KOPT-K1 (cell line): ENCODE data around the gene ELMOD3.
"Not testable (repeated sequence)": the region's sequence is repeated elsewhere in the genome, so short reads cannot be mapped to it uniquely, and the experiment has no call there.

Source experiments
- H3K27ac ChIP-seq: fragments of 200-600 bp; sonication (generic); 2 replicates; pipeline ENCODE4 v1.5.1; 2016; ENCODE audit warnings: antibody characterized with exemption, mild to moderate bottlenecking, low read depth, low read length; ENCODE audit not compliant: poor library complexity, severe bottlenecking
- H3K36me3 ChIP-seq: fragments of 200-600 bp; sonication (generic); 2 replicates; pipeline ENCODE4 v1.5.1; 2017; ENCODE audit warnings: antibody characterized with exemption, mild to moderate bottlenecking, low read length, moderate library complexity; ENCODE audit not compliant: insufficient read depth
- H3K9me3 ChIP-seq: fragments of 200-600 bp; sonication (generic); 2 replicates; pipeline ENCODE4 v1.5.1; 2017; ENCODE audit warnings: antibody characterized with exemption, low read length, mild to moderate bottlenecking; ENCODE audit not compliant: insufficient read depth, poor library complexity, severe bottlenecking

ELMOD3 gene

GRCh38 chr2:85324639-85325465 lies 29.7 kb upstream of the ELMOD3 start:
- Histone ChIP-seq H3K9me3 (no peaks in the 10 kb centered on the region), H3K36me3 (peaks cover 71% of the 10 kb centered on the region), H3K27ac (peak overlapping the region; percentile 6)

- H3K27ac ChIP-seq, result peak overlapping the region; percentile 97
- no peaks in the 10 kb centered on the region for H3K9me3 ChIP-seq
- peaks cover 65% of the 10 kb centered on the region for H3K36me3 ChIP-seq
Observed at GRCh38 chr2:85325466-85325811, 29.1 kb upstream of the ELMOD3 start.

- Histone ChIP-seq H3K36me3 (peaks cover 54% of the 10 kb centered on the region), H3K27ac (peak overlapping the region; percentile 97), H3K9me3 (no peaks in the 10 kb centered on the region)
Observed at GRCh38 chr2:85326406-85327159, 28.0 kb upstream of the ELMOD3 start.

DNA sequence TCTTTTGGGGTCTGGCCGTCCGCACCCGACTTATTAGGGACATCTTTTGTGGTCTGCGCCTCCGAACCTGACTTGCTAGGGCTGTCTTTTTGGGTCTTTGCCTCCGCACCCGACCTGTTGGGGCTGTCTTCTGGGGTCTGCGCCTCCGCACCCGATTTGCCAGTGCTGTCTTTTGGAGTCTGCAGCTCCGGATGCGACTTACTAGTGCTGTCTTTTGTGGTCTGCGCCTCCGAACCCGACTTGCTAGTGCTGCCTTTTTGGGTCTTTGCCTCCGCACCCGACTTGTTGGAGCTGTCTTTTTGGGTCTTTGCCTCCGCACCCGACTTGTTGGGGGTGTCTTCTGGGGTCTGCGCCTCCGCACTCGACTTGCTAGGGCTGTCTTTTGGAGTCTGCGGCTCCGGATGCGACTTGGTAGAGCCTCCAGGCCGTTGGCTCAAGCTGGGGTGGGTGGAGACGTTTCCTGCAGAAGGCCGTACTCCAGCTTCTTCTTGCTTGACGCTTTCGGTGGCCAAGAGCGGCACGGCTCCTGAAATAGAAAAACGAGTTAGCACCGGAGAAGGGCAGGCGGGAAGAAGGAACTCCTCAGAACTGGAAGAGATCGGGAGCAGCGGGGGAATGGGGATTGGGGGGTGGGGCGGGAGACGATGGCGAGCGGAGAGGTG lies 27.3 kb upstream of the ELMOD3 start:
- Histone ChIP-seq H3K36me3 (peaks cover 46% of the 10 kb centered on the region), H3K27ac (peak overlapping the region; percentile 97), H3K9me3 (no peaks in the 10 kb centered on the region)

DNA sequence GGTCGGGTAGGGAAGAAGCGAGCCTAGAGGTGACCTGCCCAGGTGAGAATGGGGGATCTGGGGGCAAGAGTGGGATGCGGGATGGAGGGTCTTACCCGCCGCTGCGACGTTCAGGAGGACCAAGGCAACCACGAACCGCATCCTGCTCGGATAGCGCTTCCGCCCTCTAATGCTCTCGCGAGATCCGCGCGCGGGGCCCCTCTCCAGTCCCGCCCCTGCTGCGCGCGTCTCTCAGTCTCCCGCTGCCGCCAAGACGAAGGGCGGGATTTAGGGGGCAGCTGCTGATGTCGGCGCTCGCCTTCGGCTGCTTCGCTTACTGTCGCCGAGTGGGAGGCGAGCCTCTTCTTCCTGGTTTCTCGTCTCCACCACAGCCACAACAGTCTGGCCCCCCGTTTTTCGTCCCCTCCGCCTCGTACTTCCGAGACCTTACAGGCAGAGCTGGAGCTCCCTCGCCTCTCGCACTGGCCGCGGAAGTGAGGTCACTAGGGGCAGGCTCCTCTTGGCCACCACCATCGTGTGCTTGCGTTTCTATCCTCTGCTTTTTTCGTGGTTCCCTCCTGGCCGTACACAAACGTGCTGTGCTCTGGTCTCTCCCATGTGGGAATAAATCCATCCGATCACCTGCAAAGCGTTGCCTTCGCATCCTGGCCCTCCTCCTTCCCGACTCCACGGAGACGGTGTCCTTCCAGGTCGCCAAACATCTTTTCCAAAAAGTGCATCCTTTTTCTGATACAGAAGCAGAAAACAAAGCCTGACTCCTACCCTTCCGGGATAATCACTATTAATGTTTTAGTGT lies 26.5 kb upstream of the ELMOD3 start, which contains the start of gene TGOLN2:
Gene TGOLN2, minus strand, starts transcription at position 168 of the 796 bp plus-strand sequence. Its CDS starts 27 bp downstream, at position 141.
- peak within 1 kb of the TSS; percentile 97 for H3K27ac ChIP-seq
- H3K36me3 ChIP-seq, result peaks cover 39% of the 10 kb centered on the region

GRCh38 chr2:85329181-85329651 lies 25.4 kb upstream of the ELMOD3 start:
- peak overlapping the region; percentile 97 for H3K27ac ChIP-seq
- H3K9me3 ChIP-seq, result no peaks in the 10 kb centered on the region
- H3K36me3 ChIP-seq, result peaks cover 27% of the 10 kb centered on the region

More for the DNA sequence above, 26.5 kb upstream of the ELMOD3 start, which contains the start of gene TGOLN2:
- H3K9me3 ChIP-seq, result no peaks in the 10 kb centered on the region

GRCh38 chr2:85329701-85330100 lies 24.9 kb upstream of the ELMOD3 start:
- H3K36me3 ChIP-seq, result peaks cover 22% of the 10 kb centered on the region

DNA sequence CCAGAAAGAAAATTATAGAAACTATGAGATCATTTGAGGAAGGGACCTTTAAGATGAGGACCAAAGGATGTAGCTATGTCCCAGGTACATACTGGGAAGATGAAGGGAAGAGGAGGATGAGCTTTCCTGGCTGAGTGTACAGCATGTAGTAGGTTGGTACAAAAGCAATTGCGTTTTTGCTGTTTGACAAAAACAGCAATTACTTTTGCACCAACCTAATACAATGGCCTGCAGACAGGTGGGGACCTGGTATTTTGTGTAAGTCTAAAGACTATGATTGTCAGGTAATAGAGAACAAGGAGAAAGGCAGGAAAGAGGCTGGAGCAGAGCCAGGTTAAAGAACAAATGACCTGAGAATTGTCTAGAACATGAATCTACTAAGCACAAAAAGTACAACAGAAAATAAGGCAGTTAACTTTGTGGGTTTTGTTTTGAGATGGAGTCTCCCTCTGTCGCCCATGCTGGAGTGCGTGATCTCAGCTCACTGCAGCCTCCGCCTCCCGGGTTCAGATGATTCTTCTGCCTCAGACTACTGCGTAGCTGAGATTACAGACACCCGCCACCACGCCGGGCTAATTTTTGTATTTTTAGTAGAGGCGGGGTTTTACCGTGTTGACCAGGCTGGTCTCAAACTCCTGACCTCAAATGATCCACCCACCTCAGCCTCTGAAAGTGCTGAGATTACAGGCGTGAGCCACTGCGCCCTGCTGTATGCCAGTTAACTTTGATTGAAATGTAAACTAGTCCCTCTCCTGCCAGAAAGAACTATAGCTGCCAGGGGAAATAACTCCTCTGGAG lies 23.5 kb upstream of the ELMOD3 start:
- Histone ChIP-seq H3K27ac (no peak overlapping the region), H3K9me3 (no peaks in the 10 kb centered on the region), H3K36me3 (peaks cover 9% of the 10 kb centered on the region)

More at GRCh38 chr2:85329701-85330100, 24.9 kb upstream of the ELMOD3 start:
- not testable (repeated sequence) for H3K27ac ChIP-seq, H3K9me3 ChIP-seq

GRCh38 chr2:85333877-85334276 lies 20.7 kb upstream of the ELMOD3 start:
- H3K9me3 ChIP-seq, H3K36me3 ChIP-seq, H3K27ac ChIP-seq: not testable (repeated sequence)

DNA sequence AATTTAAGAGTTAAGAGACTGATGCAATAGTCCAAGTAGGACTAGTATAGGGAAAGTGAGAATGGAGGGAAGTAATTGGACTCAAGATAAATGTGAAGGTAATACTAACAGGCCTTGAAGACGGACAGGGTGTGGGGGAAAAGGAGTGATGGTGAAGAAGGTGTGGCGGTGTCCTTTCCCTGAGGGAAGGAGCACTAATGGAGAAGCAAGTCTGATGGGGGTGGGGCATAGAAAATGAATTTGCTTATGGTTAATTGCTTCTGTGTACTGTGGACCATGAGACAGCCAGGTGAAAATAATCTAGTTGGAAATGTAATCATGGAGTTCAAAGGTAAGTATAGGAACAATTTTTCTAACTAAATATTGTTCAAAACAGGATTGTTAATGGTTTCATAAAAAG lies 19.6 kb upstream of the ELMOD3 start:
- H3K9me3 ChIP-seq, result no peaks in the 10 kb centered on the region
- no peaks in the 10 kb centered on the region for H3K36me3 ChIP-seq
- H3K27ac ChIP-seq, result no peak overlapping the region

GRCh38 chr2:85340034-85340892 lies 14.3 kb upstream of the ELMOD3 start:
- H3K9me3 ChIP-seq, result no peaks in the 10 kb centered on the region
- H3K27ac ChIP-seq, result no peak overlapping the region

DNA sequence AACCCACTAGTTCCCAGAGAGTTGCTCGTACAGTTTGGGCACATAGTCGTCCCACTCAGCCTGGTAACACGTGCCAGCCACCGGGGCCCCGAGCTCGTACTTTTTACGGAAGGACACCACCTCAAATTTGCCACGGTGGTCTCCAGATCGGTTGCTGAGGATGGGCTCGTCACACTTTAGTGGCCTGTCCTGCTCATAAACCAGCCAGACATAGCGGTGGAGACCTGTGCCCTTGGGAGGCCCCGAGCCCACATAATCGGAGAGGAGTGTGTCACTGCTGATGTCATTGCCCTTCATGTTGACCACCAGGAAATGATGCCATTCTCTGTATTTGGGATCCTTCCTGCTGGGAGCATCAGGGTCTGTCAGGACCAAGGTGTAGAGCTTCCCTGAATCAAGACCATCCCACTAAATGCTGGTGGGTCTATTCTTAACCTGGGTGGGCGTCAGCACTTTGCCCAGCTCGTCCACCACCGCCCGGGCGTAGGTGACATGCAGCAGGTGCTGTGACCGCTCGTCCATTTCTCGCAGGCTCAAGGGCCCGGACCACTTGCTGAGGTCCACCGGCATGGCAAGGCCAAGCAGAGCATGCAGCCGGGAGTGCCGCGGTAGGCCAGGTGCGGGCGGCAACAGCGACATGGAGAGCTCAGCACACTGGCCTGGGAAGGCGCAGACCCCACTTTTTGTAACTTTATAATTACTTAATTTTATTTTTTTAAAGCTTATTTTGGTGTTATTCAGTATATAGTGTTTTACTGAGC lies 13.1 kb upstream of the ELMOD3 start:
- Histone ChIP-seq H3K36me3 (peaks cover 36% of the 10 kb centered on the region), H3K27ac (no peak overlapping the region)

More at GRCh38 chr2:85340034-85340892, 14.3 kb upstream of the ELMOD3 start:
- H3K36me3 ChIP-seq, result peaks cover 24% of the 10 kb centered on the region

More for the DNA sequence above, 13.1 kb upstream of the ELMOD3 start:
- H3K9me3 ChIP-seq, result no peaks in the 10 kb centered on the region
